ENCODE data around the gene HCN2.
"Not testable (repeated sequence)": the region's sequence is repeated elsewhere in the genome, so short reads cannot be mapped to it uniquely, and the experiment has no call there.

DNA sequence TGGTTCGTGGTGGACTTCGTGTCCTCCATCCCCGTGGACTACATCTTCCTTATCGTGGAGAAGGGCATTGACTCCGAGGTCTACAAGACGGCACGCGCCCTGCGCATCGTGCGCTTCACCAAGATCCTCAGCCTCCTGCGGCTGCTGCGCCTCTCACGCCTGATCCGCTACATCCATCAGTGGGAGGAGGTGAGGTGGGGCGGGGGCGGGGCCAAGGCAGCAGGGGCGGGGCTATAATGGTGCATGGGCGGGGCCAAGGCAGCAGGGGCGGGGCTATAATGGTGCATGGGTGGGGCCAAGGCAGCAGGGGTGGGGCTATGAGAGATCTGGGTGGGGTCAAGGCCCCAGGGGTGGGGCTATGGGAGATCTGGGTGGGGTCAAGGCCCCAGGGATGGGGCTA lies 14.1 kb downstream of the HCN2 start:
- TF ChIP-seq, protein P1, sequence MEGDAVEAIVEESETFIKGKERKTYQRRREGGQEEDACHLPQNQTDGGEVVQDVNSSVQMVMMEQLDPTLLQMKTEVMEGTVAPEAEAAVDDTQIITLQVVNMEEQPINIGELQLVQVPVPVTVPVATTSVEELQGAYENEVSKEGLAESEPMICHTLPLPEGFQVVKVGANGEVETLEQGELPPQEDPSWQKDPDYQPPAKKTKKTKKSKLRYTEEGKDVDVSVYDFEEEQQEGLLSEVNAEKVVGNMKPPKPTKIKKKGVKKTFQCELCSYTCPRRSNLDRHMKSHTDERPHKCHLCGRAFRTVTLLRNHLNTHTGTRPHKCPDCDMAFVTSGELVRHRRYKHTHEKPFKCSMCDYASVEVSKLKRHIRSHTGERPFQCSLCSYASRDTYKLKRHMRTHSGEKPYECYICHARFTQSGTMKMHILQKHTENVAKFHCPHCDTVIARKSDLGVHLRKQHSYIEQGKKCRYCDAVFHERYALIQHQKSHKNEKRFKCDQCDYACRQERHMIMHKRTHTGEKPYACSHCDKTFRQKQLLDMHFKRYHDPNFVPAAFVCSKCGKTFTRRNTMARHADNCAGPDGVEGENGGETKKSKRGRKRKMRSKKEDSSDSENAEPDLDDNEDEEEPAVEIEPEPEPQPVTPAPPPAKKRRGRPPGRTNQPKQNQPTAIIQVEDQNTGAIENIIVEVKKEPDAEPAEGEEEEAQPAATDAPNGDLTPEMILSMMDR (IDR thresholded peaks at IDR 0.05; ENCODE audit: insufficient read depth, low read depth, low read length): not testable (repeated sequence)
- not testable (repeated sequence) for TF ChIP-seq EZH2 (IDR thresholded peaks at IDR 0.05; ENCODE audit: insufficient read depth, low read length)
